HS-5 (cell line): ENCODE data around the gene PHYH.
"Not testable (repeated sequence)": the region's sequence is repeated elsewhere in the genome, so short reads cannot be mapped to it uniquely, and the experiment has no call there.

ENCODE experiments used
- DNase-seq: peaks from one replicate; pipeline ENCODE4 v3.0.0-alpha.2; 2012; ENCODE audit warnings: low read depth

Gene PHYH

GRCh38 chr10:13321576-13321975 is 21.7 kb upstream of the PHYH start:
- no peak for DNase-seq

DNA sequence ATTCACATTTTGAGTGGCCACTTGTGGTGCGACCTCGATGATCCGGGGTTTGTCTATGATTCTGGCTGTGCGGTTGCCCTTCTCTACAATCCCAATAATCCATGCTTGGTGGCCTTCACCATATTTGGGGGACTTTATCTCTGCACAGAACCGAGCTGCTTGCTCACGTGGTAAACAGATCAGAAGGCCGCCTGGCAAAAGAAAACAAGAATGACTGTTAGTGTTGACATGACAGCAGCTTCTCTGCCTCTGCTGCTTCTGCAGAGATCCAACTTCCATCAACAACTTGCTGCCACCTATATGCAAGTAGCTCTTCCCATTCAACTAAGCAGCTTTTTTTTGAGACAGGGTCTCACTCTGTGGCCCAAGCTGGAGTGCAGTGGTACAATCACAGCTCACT is 19.3 kb upstream of the PHYH start:
- no peak for DNase-seq

- DNase-seq = no peak
Observed at GRCh38 chr10:13317474-13317873, 17.6 kb upstream of the PHYH start.

DNA sequence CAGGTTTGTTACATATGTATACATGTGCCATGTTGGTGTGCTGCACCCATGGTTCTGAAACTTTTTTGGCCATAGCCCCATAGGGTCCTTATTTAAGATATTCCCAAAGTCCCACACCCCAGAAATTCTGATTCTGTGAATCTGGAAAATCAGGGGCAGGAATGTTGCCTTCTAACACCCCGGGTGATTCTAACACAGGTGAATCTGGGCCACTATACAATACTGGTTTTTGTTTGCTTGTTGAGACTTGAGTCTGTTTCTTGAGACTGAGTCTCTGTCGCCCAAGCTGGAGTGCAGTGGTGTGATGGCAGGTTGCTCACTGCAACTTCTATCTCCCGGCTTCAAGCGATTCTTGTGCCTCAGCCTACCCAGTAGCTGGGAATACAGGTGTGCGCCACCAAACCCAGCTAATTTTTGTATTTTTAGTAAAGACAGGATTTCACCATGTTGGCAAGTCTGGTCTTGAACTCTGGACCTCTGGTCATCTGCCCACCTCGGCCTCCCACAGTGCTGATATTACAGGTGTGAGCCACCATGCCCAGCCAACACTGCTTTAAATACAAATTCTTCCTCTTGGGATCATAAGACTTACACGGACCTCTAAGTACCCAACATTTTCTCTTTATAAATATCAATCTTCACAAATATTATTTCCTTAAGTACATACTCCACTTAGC is 16.9 kb upstream of the PHYH start:
- DNase-seq = no peak

DNA sequence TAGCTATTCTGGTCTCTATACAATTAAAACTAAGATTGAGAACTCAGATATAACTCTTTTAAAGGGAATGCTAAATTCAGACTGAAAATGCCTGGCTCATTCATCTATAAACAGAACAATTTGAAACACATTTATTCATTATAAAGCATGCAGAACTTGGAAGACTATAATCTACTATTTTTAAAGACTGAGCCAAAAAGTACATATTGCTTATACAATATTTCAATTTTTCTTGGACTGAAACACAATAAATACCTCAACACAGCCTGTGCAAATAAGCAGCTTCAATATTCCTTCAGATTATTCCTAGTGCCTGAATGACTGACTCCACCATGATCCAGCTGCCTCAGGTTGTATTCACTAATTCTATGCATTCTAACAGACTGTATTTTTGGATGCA is 15.5 kb upstream of the PHYH start:
- DNase-seq = no peak

DNA sequence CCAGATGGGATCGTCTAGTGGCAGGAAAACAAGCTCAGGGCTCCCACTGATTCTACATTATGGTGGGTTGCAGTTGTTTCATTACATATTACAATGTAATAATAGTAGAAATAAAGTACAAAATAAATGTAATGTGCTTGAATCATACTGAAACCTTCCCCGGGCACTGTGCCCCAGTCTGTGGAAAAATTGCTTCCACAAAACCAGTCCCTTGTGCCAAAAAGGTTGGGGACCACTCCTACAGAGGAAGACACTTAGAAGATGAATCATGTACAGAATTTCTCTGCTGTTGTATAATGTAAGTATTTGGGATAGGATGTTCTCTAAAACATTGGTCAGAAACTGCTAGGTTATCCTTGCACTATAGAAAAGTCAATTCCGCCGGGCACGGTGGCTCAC is 11.3 kb upstream of the PHYH start:
- DNase-seq = no peak

- DNase-seq = no peak
Observed at GRCh38 chr10:13310518-13311176, 10.8 kb upstream of the PHYH start.

DNA sequence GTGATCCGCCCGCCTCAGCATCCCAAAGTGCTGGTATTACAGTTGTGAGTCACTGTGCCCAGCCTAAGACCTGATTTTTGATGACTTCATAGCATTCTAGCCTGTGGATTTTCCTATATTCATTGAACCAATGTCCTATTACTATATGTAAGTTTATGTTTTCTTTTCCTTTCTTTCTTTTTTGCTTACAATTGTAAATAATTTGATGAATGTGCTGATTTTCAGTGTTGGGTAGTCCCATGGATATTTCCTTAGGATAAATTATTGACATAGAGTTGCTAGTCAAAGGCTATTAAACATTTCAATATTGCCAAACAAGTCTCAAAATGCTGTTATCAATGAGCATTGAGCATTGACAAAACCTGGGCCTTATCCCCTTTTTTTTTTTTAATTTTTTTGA is 9.9 kb upstream of the PHYH start:
- no peak for DNase-seq

- DNase-seq = no peak
Observed at GRCh38 chr10:13308096-13308495, 8.2 kb upstream of the PHYH start.

GRCh38 chr10:13306103-13306502 is 6.2 kb upstream of the PHYH start:
- no peak for DNase-seq

GRCh38 chr10:13302821-13303555 is 3.1 kb upstream of the PHYH start:
- DNase-seq = no peak

DNA sequence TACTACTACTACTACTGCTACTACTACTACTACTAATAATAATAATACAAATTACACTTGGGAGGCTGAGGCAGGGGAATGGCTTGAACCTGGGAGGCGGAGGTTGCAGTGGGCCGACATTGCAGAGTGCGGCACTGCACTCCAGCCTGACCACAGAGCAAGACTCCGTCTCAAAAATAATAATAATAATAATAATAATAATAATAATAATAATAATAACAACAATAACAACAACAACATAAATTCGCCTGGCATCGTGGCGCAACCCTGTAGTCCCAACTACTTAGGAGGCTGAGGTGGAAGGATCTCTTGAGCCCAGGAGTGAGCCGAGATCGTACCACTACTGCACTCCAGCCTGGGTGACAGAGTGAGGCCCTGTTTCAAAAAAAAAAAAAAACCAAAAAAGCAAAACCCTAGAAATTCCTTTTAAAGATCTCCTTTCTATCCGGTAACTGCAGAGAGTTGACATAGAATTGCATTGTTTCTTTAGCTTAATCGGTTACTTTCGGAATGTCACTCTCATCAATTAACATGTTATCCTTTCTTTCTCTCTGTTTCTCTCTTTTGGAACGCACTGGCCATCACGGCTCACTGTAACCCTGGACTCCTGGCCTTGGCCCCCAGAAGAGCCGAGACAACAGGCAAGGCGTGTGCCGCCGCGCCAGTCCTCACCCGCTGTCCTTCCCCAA is 972 bp downstream of the PHYH start:
- DNase-seq = no peak

DNA sequence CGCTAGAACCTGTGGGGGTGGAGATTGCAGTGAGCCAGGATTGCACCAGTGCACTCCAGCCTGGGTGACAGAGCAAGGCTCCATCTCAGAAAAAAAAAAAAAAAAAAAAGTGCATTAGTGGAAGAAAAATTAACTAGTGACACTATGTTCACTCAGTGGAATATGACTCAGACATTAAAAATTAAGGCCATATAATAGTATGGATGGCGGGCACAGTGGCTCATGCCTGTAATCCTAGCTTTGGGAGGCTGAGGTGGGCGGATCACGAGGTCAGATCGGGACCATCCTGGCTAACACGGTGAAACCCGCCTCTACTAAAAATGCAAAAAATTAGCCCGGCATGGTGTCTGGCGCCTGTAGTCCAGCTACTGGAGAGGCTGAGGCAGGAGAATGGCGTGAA is 3.4 kb downstream of the PHYH start:
- DNase-seq = no peak

- DNase-seq = no peak
Observed at GRCh38 chr10:13294784-13295183, 5.1 kb downstream of the PHYH start.

DNA sequence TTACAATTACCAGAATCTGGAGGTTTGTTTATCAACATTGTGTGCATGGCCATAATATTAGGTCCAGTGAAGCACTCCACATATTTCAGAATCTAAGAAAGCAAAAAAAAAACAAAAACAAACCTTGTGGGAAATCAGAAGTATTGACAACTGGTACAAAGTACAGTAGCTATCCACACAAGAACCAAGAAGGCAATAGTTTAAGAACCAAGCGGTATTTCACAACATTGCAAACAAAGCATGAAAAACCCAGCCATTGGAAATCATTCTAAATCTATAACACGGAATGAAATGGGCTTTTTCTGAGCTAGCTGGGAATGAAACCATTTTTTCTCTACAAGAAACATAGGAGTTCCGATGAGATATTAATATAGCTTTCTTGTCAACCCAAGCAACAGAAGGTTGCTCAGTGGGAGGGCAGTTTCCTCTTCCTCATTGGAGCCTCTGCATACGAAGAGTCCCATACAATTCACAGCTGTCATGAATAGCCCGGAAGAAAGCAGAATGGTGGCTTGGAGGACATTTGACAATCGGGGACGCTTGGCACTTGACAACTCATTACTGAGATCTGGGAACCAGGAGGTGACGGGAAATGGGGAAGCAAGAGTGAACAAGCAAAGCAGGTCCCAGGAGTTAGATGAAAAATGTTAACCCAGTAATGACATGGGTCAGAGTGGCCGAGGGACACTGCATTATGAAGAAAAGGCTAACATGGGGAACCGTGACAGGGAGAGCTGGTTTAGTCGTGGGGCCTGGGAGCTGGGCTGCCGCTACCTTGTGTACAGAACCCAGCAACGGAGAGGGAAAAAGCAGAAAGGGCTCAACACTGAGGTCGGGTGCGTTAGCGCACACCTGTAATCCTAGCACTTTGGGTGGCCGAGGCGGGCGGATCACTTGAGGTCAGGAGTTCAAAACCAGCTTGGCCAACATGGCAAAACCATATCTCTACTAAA is 7.8 kb downstream of the PHYH start:
- no peak for DNase-seq

- no peak for DNase-seq
Observed at GRCh38 chr10:13291061-13291460, 8.8 kb downstream of the PHYH start.

- DNase-seq = no peak
Observed at GRCh38 chr10:13284050-13284449, 15.8 kb downstream of the PHYH start.

DNA sequence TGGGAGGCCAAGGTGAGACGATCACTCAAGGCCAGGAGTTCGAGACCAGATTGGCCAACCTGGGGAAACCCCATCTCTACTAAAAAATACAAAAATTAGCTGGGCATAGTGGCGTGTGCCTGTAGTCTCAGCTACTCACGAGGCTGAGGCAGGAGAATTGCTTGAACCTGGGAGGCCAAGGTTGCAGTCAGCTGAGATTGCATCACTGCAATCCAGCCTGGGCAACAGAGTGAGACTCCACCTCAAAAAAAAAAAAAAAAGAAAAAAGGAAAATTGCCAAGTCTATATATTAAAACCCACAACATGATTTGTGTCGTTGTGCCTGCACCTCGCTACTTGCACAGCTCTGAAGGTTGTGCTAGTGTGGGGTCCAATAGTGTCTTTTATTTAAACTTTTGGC is 17.5 kb downstream of the PHYH start:
- DNase-seq = not testable (repeated sequence)

GRCh38 chr10:13276749-13277365 is 23.0 kb downstream of the PHYH start:
- no peak for DNase-seq

GRCh38 chr10:13276146-13276545 is 23.7 kb downstream of the PHYH start:
- not testable (repeated sequence) for DNase-seq

GRCh38 chr10:13272164-13272571 is 27.7 kb downstream of the PHYH start:
- DNase-seq = no peak
